Naive thymus-derived CD8-positive, alpha-beta T cell (primary cell): ENCODE data around the gene CNGB1. TPM values are rescaled to one million over a fixed set of nuclear protein-coding genes. Genes with fewer than 3 reads are reported as not detected.
"Not testable (repeated sequence)": the region's sequence is repeated elsewhere in the genome, so short reads cannot be mapped to it uniquely, and the experiment has no call there.

ENCODE experiments used
- ATAC-seq, 2 donors: fragments of 150-1000 bp; cut with Tn5 transposase in 1 of 2; sonication (Bioruptor Pico), chemical (Tn5 transposase) in 1 of 2; 1 replicate in 1 of 2; 2 replicates in 1 of 2; pipeline ENCODE4 v1.10.0; 2021; ENCODE audit warnings: mild to moderate bottlenecking in 2 of 2, moderate library complexity in 2 of 2
- POLR2A ChIA-PET: fragments of 350-600 bp; sonication (Branson Sonifier 250); formaldehyde crosslinking; loops from one replicate; lab custom pipeline; 2021; ENCODE audit warnings: antibody characterized with exemption; lab: Charles Lee
- DNase-seq, 10 donors: peaks; one replicate each; pipeline versions ENCODE4 v3.0.0 to v3.0.0-alpha.2; 2020 to 2022
- H3K27ac Mint-ChIP-seq, 10 donors: one replicate each; pipeline ENCODE4 v1.8.0; 2020 to 2022; ENCODE audit warnings: mild to moderate bottlenecking in 10 of 10, mixed read lengths in 10 of 10, moderate library complexity in 4 of 10, inconsistent platforms in 1 of 10
- H3K27me3 Mint-ChIP-seq, 5 donors: one replicate each; pipeline ENCODE4 v1.8.0; 2021 to 2022; ENCODE audit warnings: mixed read lengths in 5 of 5
- H3K36me3 Mint-ChIP-seq, 3 donors: one replicate each; pipeline ENCODE4 v1.8.0; 2020 to 2022; ENCODE audit warnings: mixed read lengths in 3 of 3, mild to moderate bottlenecking in 2 of 3, inconsistent platforms in 1 of 3
- H3K4me1 Mint-ChIP-seq, 4 donors: one replicate each; pipeline ENCODE4 v1.8.0; 2021 to 2022; ENCODE audit warnings: mixed read lengths in 4 of 4
- H3K4me3 Mint-ChIP-seq, 10 donors: one replicate each; pipeline ENCODE4 v1.8.0; 2020 to 2022; ENCODE audit warnings: mild to moderate bottlenecking in 10 of 10, mixed read lengths in 10 of 10, moderate library complexity in 6 of 10, inconsistent platforms in 1 of 10
- H3K9me3 Mint-ChIP-seq, 9 donors: one replicate each; pipeline ENCODE4 v1.8.0; 2020 to 2022; ENCODE audit warnings: mixed read lengths in 9 of 9, mild to moderate bottlenecking in 3 of 9, inconsistent platforms in 1 of 9, moderate library complexity in 1 of 9
- polyA plus RNA-seq, 3 donors: library from polyadenylated mRNA; unstranded; fragments of 300-500 nt; fragmentation: Illumina TruSeq; gene quantifications; one replicate each; pipeline ENCODE4 v1.2.3, GENCODE V29; 2021
- total RNA-seq, 8 experiments: library from RNA in 2 of 8; stranded (reverse) in 2 of 8; gene quantifications; one replicate each; pipeline ENCODE4 v1.2.3 and lab custom pipeline; 2021 to 2026

CNGB1 gene
- total and polyA plus RNA-seq, 5 experiments from 2014 or later = not detected

GRCh38 chr16:57865746-57866528 lies 105.0 kb downstream of the CNGB1 start:
- POLR2A ChIA-PET = no interaction called here
- Mint-ChIP-seq H3K27me3 (peaks cover 7 to 18% (median 14%) of the 10 kb centered on the region in 5 donors), H3K4me3 (no peak overlapping the region), H3K4me1 (peaks cover 0 to 3% (median 0%) of the 10 kb centered on the region in 4 donors), H3K27ac (no peak overlapping the region), H3K9me3 (no peaks in the 10 kb centered on the region), H3K36me3 (no peaks in the 10 kb centered on the region)
- ATAC-seq (no peak), DNase-seq (no peak)

GRCh38 chr16:57863434-57864160 lies 107.3 kb downstream of the CNGB1 start:
- H3K4me1 Mint-ChIP-seq = peaks cover 0 to 3% (median 0%) of the 10 kb centered on the region in 4 donors
- H3K27me3 Mint-ChIP-seq = peaks cover 7 to 28% (median 18%) of the 10 kb centered on the region in 5 donors
- H3K27ac Mint-ChIP-seq = no peak overlapping the region
- POLR2A ChIA-PET = no interaction called here
- no peak overlapping the region for H3K4me3 Mint-ChIP-seq
- no peak for DNase-seq
- H3K9me3 Mint-ChIP-seq = no peaks in the 10 kb centered on the region
- no peaks in the 10 kb centered on the region for H3K36me3 Mint-ChIP-seq
- no peak for ATAC-seq

- Mint-ChIP-seq H3K36me3 (no peaks in the 10 kb centered on the region), H3K27me3 (peaks cover 7 to 28% (median 18%) of the 10 kb centered on the region in 5 donors), H3K27ac (no peak overlapping the region), H3K4me3 (no peak overlapping the region), H3K9me3 (no peaks in the 10 kb centered on the region), H3K4me1 (peaks cover 0 to 3% (median 0%) of the 10 kb centered on the region in 4 donors)
- DNase-seq (no peak), ATAC-seq (no peak)
- POLR2A ChIA-PET = no interaction called here
These were observed 108.1 kb downstream of the CNGB1 start for GRCh38 chr16:57862698-57863433.

- POLR2A ChIA-PET = no interaction called here
- Mint-ChIP-seq H3K4me3 (no peak overlapping the region), H3K27ac (no peak overlapping the region), H3K4me1 (peaks cover 0 to 3% (median 0%) of the 10 kb centered on the region in 4 donors), H3K27me3 (peaks cover 11 to 28% (median 17%) of the 10 kb centered on the region in 5 donors), H3K9me3 (peaks cover 0 to 8% (median 1%) of the 10 kb centered on the region in 9 donors), H3K36me3 (peaks cover 0 to 8% (median 0%) of the 10 kb centered on the region in 3 donors)
- ATAC-seq (no peak), DNase-seq (no peak)
These were observed 111.6 kb downstream of the CNGB1 start for GRCh38 chr16:57859331-57859730.

- POLR2A ChIA-PET = no interaction called here
- no peak for DNase-seq
- peaks cover 0 to 8% (median 1%) of the 10 kb centered on the region in 9 donors for H3K9me3 Mint-ChIP-seq
- peaks cover 11 to 28% (median 17%) of the 10 kb centered on the region in 5 donors for H3K27me3 Mint-ChIP-seq
- H3K4me3 Mint-ChIP-seq = no peak overlapping the region
- no peak overlapping the region for H3K27ac Mint-ChIP-seq
- H3K36me3 Mint-ChIP-seq = peaks cover 0 to 8% (median 0%) of the 10 kb centered on the region in 3 donors
- H3K4me1 Mint-ChIP-seq = peaks cover 0 to 2% (median 0%) of the 10 kb centered on the region in 4 donors
- no peak for ATAC-seq
These were observed 112.3 kb downstream of the CNGB1 start for GRCh38 chr16:57858635-57859034.

GRCh38 chr16:57857991-57858390 lies 112.9 kb downstream of the CNGB1 start:
- ATAC-seq, POLR2A ChIA-PET, H3K4me3 Mint-ChIP-seq, DNase-seq, H3K4me1 Mint-ChIP-seq, H3K9me3 Mint-ChIP-seq, H3K36me3 Mint-ChIP-seq: not testable (repeated sequence)
- Mint-ChIP-seq H3K27ac (peak overlapping the region in 1 of 10 donors; percentile 75), H3K27me3 (peaks cover 11 to 22% (median 14%) of the 10 kb centered on the region in 5 donors)

GRCh38 chr16:57855188-57855587 lies 115.7 kb downstream of the CNGB1 start:
- Mint-ChIP-seq H3K4me1 (peaks cover 0 to 2% (median 0%) of the 10 kb centered on the region in 4 donors), H3K9me3 (peaks cover 0 to 8% (median 1%) of the 10 kb centered on the region in 9 donors), H3K4me3 (no peak overlapping the region), H3K27me3 (peaks cover 4 to 14% (median 5%) of the 10 kb centered on the region in 5 donors), H3K36me3 (peaks cover 0 to 8% (median 0%) of the 10 kb centered on the region in 3 donors), H3K27ac (no peak overlapping the region)
- DNase-seq (no peak), ATAC-seq (no peak)
- POLR2A ChIA-PET = no interaction called here

GRCh38 chr16:57852189-57852588 lies 118.7 kb downstream of the CNGB1 start:
- Mint-ChIP-seq H3K27me3 (peaks cover 0 to 4% (median 0%) of the 10 kb centered on the region in 5 donors), H3K4me1 (peaks cover 0 to 2% (median 0%) of the 10 kb centered on the region in 4 donors), H3K36me3 (peaks cover 0 to 8% (median 0%) of the 10 kb centered on the region in 3 donors), H3K27ac (no peak overlapping the region), H3K9me3 (peaks cover 0 to 8% (median 0%) of the 10 kb centered on the region in 9 donors), H3K4me3 (no peak overlapping the region)
- no peak for DNase-seq
- no peak for ATAC-seq
- POLR2A ChIA-PET = no interaction called here

GRCh38 chr16:57848181-57848580 lies 122.7 kb downstream of the CNGB1 start:
- H3K4me1 Mint-ChIP-seq = peaks cover 3 to 16% (median 8%) of the 10 kb centered on the region in 4 donors
- no peak overlapping the region for H3K27ac Mint-ChIP-seq
- no peaks in the 10 kb centered on the region for H3K36me3 Mint-ChIP-seq
- DNase-seq (no peak), ATAC-seq (no peak)
- H3K27me3 Mint-ChIP-seq = peaks cover 0 to 4% (median 0%) of the 10 kb centered on the region in 5 donors
- POLR2A ChIA-PET = no interaction called here
- no peaks in the 10 kb centered on the region for H3K9me3 Mint-ChIP-seq
- H3K4me3 Mint-ChIP-seq = no peak overlapping the region

GRCh38 chr16:57846931-57847330 lies 124.0 kb downstream of the CNGB1 start:
- H3K27ac Mint-ChIP-seq, ATAC-seq, DNase-seq, H3K9me3 Mint-ChIP-seq, H3K4me3 Mint-ChIP-seq, H3K36me3 Mint-ChIP-seq, POLR2A ChIA-PET, H3K27me3 Mint-ChIP-seq: not testable (repeated sequence)
- H3K4me1 Mint-ChIP-seq = peaks cover 3 to 16% (median 8%) of the 10 kb centered on the region in 4 donors

GRCh38 chr16:57846078-57846697 lies 124.7 kb downstream of the CNGB1 start:
- no peak overlapping the region for H3K4me3 Mint-ChIP-seq
- POLR2A ChIA-PET = no interaction called here
- H3K27me3 Mint-ChIP-seq = peaks cover 0 to 3% (median 0%) of the 10 kb centered on the region in 5 donors
- H3K27ac Mint-ChIP-seq = peak overlapping the region in 2 of 10 donors; percentile 23 to 52
- DNase-seq = no peak
- peaks cover 3 to 16% (median 8%) of the 10 kb centered on the region in 4 donors for H3K4me1 Mint-ChIP-seq
- no peaks in the 10 kb centered on the region for H3K9me3 Mint-ChIP-seq
- H3K36me3 Mint-ChIP-seq = no peaks in the 10 kb centered on the region
- ATAC-seq = no peak

- ATAC-seq (no peak), DNase-seq (no peak)
- Mint-ChIP-seq H3K4me1 (peaks cover 3 to 16% (median 8%) of the 10 kb centered on the region in 4 donors), H3K36me3 (no peaks in the 10 kb centered on the region), H3K27ac (peak overlapping the region in 1 of 10 donors; percentile 14), H3K9me3 (no peaks in the 10 kb centered on the region), H3K27me3 (no peaks in the 10 kb centered on the region), H3K4me3 (no peak overlapping the region)
- POLR2A ChIA-PET = no interaction called here
These were observed 125.8 kb downstream of the CNGB1 start for GRCh38 chr16:57845115-57845514.
